ENCODE data around the gene SLC17A7. TPM values are rescaled to one million over a fixed set of nuclear protein-coding genes. Genes with fewer than 3 reads are reported as not detected.

The SLC17A7 gene
- total and polyA plus RNA-seq, 9 of the 15 experiments (the other 6 are each of a cell fraction or from before 2014, with no cell fraction given), result 1.1 to 15.7 (median 2.4) TPM

DNA sequence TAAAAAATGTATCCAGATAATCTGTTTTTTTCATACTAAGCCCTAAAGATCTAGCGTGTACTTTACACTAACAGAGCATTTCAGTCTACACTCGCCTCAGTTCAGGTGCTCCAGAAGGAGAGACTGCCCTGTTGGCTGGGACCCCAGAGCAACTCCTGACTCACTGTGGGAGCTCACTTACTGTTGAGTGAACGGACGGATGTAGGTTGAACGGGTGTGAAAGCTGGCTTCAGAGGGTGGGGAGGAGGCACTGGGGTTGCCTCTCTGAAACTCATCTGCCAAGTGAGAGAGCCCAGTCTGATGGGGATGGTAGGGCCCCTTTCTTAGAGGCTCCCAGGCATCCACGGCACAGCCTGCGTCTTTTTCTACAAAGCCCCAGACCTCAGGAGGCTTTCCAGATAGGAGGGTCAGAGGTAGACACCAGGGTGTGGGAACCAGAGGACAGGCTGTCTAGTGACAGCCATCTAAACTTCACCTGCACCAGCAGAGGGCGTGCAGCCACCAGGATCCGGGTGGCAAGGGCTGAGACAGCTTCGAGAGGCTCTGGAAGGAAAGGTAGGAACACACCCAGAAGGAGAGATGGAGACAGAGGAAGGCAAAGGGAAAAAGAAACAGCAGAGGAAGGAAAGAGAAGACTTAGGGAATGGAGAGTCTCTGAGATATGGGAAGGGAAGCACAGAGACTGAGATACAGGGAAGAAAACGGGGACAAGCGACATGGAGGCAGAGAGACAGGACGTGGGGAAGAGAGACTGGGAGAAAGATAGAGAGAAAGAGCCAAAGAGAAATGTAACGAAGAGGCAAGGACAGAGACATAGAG lies 49.5 kb downstream of the SLC17A7 start (continued):
- no peak for TF ChIP-seq SMAD4 (CRISPR knock-in tag; conservative IDR thresholded peaks at IDR 0.05)
- TF ChIP-seq KHSRP (IDR thresholded peaks at IDR 0.05), result no peak
- no peak for TF ChIP-seq BDP1 (IDR thresholded peaks at IDR 0.05; ENCODE audit: insufficient read depth, insufficient read length)
- peak; percentile 49 for TF ChIP-seq MEIS2 (IDR thresholded peaks at IDR 0.05; ENCODE audit: partially characterized antibody)
- TF ChIP-seq GATAD2B (IDR thresholded peaks at IDR 0.05; ENCODE audit: borderline replicate concordance), result no peak
- 0 out of 2 replicates have a peak, but pooled peaks have one; percentile 59 for TF ChIP-seq NCOA1 (IDR thresholded peaks at IDR 0.05; ENCODE audit: low read depth)
- no peak for TF ChIP-seq CBX5 (IDR thresholded peaks at IDR 0.05; ENCODE audit: borderline replicate concordance, low read depth)
- TF ChIP-seq L3MBTL2 (IDR thresholded peaks at IDR 0.05), result 0 out of 2 replicates have a peak, but pooled peaks have one; percentile 46
- no peak for TF ChIP-seq CLOCK (CRISPR knock-in tag; IDR thresholded peaks at IDR 0.05; ENCODE audit: borderline replicate concordance)
- TF ChIP-seq MAFF (IDR thresholded peaks at IDR 0.05; ENCODE audit: low read length), result no peak
- peak; percentile 64; the same call in 1 of the 2 replicates for TF ChIP-seq EHMT2 (IDR thresholded peaks at IDR 0.05)
- no peak for TF ChIP-seq ILK (tag; IDR thresholded peaks at IDR 0.05; ENCODE audit: borderline replicate concordance, low read depth)
- no peak for TF ChIP-seq DMBX1 (CRISPR knock-in tag; IDR thresholded peaks at IDR 0.05; ENCODE audit: borderline replicate concordance)
- peak; percentile 77 for TF ChIP-seq BCOR (IDR thresholded peaks at IDR 0.05)
- no peak for TF ChIP-seq ZNF347 (CRISPR knock-in tag; IDR thresholded peaks at IDR 0.05; ENCODE audit: low read depth)
- no peak for TF ChIP-seq MYNN (IDR thresholded peaks at IDR 0.05)
- no peak for TF ChIP-seq MYNN (CRISPR knock-in tag; IDR thresholded peaks at IDR 0.05)
- TF ChIP-seq ZNF639 (CRISPR knock-in tag; conservative IDR thresholded peaks at IDR 0.05 in 1 of 2, IDR thresholded peaks at IDR 0.05 in 1 of 2), result no peak
- no peak for TF ChIP-seq KLF6 (CRISPR knock-in tag; IDR thresholded peaks at IDR 0.05; ENCODE audit: borderline replicate concordance)
- no peak for TF ChIP-seq POLR2AphosphoS2 (IDR thresholded peaks at IDR 0.05; ENCODE audit: low read length)
- TF ChIP-seq ZNF263 (CRISPR knock-in tag; IDR thresholded peaks at IDR 0.05; ENCODE audit: borderline replicate concordance), result no peak; the same call in 1 of the 2 replicates
- no peak for TF ChIP-seq NR4A1 (CRISPR knock-in tag; IDR thresholded peaks at IDR 0.05)
- no peak for TF ChIP-seq NR4A1 (tag; IDR thresholded peaks at IDR 0.05)
- TF ChIP-seq, protein P1, sequence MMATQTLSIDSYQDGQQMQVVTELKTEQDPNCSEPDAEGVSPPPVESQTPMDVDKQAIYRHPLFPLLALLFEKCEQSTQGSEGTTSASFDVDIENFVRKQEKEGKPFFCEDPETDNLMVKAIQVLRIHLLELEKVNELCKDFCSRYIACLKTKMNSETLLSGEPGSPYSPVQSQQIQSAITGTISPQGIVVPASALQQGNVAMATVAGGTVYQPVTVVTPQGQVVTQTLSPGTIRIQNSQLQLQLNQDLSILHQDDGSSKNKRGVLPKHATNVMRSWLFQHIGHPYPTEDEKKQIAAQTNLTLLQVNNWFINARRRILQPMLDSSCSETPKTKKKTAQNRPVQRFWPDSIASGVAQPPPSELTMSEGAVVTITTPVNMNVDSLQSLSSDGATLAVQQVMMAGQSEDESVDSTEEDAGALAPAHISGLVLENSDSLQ (IDR thresholded peaks at IDR 0.05), result peak; percentile 80
- TF ChIP-seq ZNF143 (CRISPR knock-in tag; IDR thresholded peaks at IDR 0.05), result peak; percentile 33; the same call in 1 of the 2 replicates
- TF ChIP-seq PYGO2 (tag; IDR thresholded peaks at IDR 0.05), result no peak
